Stimulated activated CD8-positive, alpha-beta memory T cell treated with anti-CD3 and anti-CD28 coated beads, Interleukin-4, amount 100 ng/mL, for 1 hour (primary cell): ENCODE results near the gene COL9A3.

ENCODE experiments used
- DNase-seq, 2 donors: peaks; one replicate each; pipeline ENCODE4 v3.0.0-alpha.2; 2020; ENCODE audit warnings: low read depth in 2 of 2, low spot score in 1 of 2

The COL9A3 gene

GRCh38 chr20:62796699-62797491 lies 20.0 kb upstream of the COL9A3 start:
- DNase-seq, result no peak

GRCh38 chr20:62797671-62798532 lies 18.9 kb upstream of the COL9A3 start:
- no peak for DNase-seq

GRCh38 chr20:62799036-62799435 lies 17.8 kb upstream of the COL9A3 start:
- no peak for DNase-seq

GRCh38 chr20:62799459-62799858 lies 17.4 kb upstream of the COL9A3 start:
- DNase-seq, result no peak

- no peak for DNase-seq
These were observed 17.0 kb upstream of the COL9A3 start for GRCh38 chr20:62799873-62800272.

- DNase-seq, result no peak
These were observed 16.3 kb upstream of the COL9A3 start for GRCh38 chr20:62800314-62801259.

- no peak for DNase-seq
These were observed 15.4 kb upstream of the COL9A3 start for GRCh38 chr20:62801284-62802010.

GRCh38 chr20:62802026-62802712 lies 14.7 kb upstream of the COL9A3 start:
- DNase-seq, result no peak

- DNase-seq, result no peak
These were observed 12.7 kb upstream of the COL9A3 start for GRCh38 chr20:62804021-62804626.

- peak; percentile 32 to 53 for DNase-seq
These were observed 12.2 kb upstream of the COL9A3 start, which contains the start of gene OGFR for GRCh38 chr20:62804627-62805154. Gene OGFR (plus strand): TSS chr20:62804835. CDS start chr20:62804860, 25 bp downstream.

- DNase-seq, result no peak
These were observed 11.6 kb upstream of the COL9A3 start for GRCh38 chr20:62805155-62805710.

- DNase-seq, result no peak
These were observed 11.0 kb upstream of the COL9A3 start for GRCh38 chr20:62805711-62806382.

- DNase-seq, result no peak
These were observed 10.3 kb upstream of the COL9A3 start for GRCh38 chr20:62806383-62807050.

GRCh38 chr20:62807444-62808210 lies 9.2 kb upstream of the COL9A3 start:
- no peak for DNase-seq

GRCh38 chr20:62808211-62808865 lies 8.5 kb upstream of the COL9A3 start:
- peak; percentile 41 to 52 for DNase-seq
